ENCODE measurements around the gene MANBA. TPM values are rescaled to one million over a fixed set of nuclear protein-coding genes. Genes with fewer than 3 reads are reported as not detected.

Gene MANBA
- total RNA-seq, 1 experiment from 2014 or later = 21.4 TPM

- Histone ChIP-seq H2AK5ac (ENCODE audit: insufficient read length, low read length) (no peak overlapping the region), H2BK15ac (ENCODE audit: low read depth, low read length) (no peak overlapping the region), H4K8ac (replicated peaks; ENCODE audit: insufficient read length, low read depth, low read length) (no peak overlapping the region), H3K9me3 (ENCODE audit: control insufficient read depth, low read depth, low read length) (no peaks in the 10 kb centered on the region), H3K4me1 (ENCODE audit: insufficient read depth, low read length) (no peaks in the 10 kb centered on the region), H2BK120ac (ENCODE audit: low read depth, low read length, poor library complexity, severe bottlenecking) (no peak overlapping the region), H3K79me2 (ENCODE audit: insufficient read depth, low read length) (peaks cover 22% of the 10 kb centered on the region; the same call in 1 of the 2 replicates), H3K4me2 (ENCODE audit: insufficient read depth, insufficient read length, low read length) (no peak overlapping the region), H3K14ac (ENCODE audit: insufficient read depth, low read length) (no peak overlapping the region), H4K20me1 (ENCODE audit: control insufficient read depth, insufficient read depth, insufficient read length) (no peaks in the 10 kb centered on the region), H3K27ac (ENCODE audit: insufficient read length, low read depth, low read length) (no peak overlapping the region), H3K9ac (ENCODE audit: extremely low read depth, insufficient read length, low read length) (no peak overlapping the region), H3K27me3 (ENCODE audit: insufficient read depth, low read length) (no peaks in the 10 kb centered on the region), H4K91ac (ENCODE audit: insufficient read length, low read depth, low read length) (no peak overlapping the region), H3K79me1 (ENCODE audit: insufficient read depth, low read depth, low read length, poor library complexity, severe bottlenecking) (no peaks in the 10 kb centered on the region), H3K4ac (ENCODE audit: low read depth, low read length) (no peak overlapping the region), H2BK5ac (ENCODE audit: insufficient read length, low read length) (no peak overlapping the region), H2BK20ac (ENCODE audit: low read depth, low read length, poor library complexity, severe bottlenecking) (no peak overlapping the region), H3K18ac (ENCODE audit: insufficient read length, low read depth, low read length) (no peak overlapping the region), H3K23ac (ENCODE audit: insufficient read length, low read depth, low read length) (no peak overlapping the region), H3K56ac (ENCODE audit: insufficient read length, low read depth, low read length) (no peak overlapping the region), H4K5ac (ENCODE audit: insufficient read length, low read depth, low read length) (no peak overlapping the region), H2AFZ (ENCODE audit: low read length) (no peak overlapping the region), H3T11ph (ENCODE audit: low read length) (no peak overlapping the region), H3K23me2 (ENCODE audit: insufficient read length, low read depth, low read length, poor library complexity, severe bottlenecking) (no peaks in the 10 kb centered on the region), H2BK12ac (ENCODE audit: insufficient read length, low read depth, low read length) (no peak overlapping the region)
- no peak for TF ChIP-seq CTCF (conservative IDR thresholded peaks at IDR 0.05)
- Mint-ChIP-seq H3K36me3 (ENCODE audit: insufficient read depth in 1 of 3, low read depth in 3 of 3) (peaks cover 23 to 67% (median 59%) of the 10 kb centered on the region in 3 experiments; a peak in 6 of 7 replicates), H3K4me3 (no peak overlapping the region), H3K9me3 (no peaks in the 10 kb centered on the region), H3K4me1 (peaks cover 24% of the 10 kb centered on the region in 2 experiments), H3K27me3 (ENCODE audit: low read depth) (no peaks in the 10 kb centered on the region), H3K27ac (no peak overlapping the region)
- no peak for DNase-seq
- no CpG with 5 or more reads among the region's 2 CpGs for WGBS (ENCODE audit: extremely low coverage, insufficient read length, low lambda C conversion rate)
Observed at GRCh38 chr4:102808009-102808408, 47.2 kb upstream of the MANBA start.
